BLaER1 (cell line): ENCODE data around the gene CBR1.

Experiments
- H3K27ac ChIP-seq: shearing (Covaris generic); formaldehyde crosslinking; 2 replicates; pipeline ENCODE4 v1.8.1; 2022
- H3K27me3 ChIP-seq: shearing (Covaris generic); formaldehyde crosslinking; 2 replicates; pipeline ENCODE4 v1.8.1; 2022
- H3K36me3 ChIP-seq: shearing (Covaris generic); formaldehyde crosslinking; 2 replicates; pipeline ENCODE4 v1.8.1; 2022
- H3K4me1 ChIP-seq: shearing (Covaris generic); formaldehyde crosslinking; 2 replicates; pipeline ENCODE4 v1.8.1; 2022
- H3K4me2 ChIP-seq: shearing (Covaris generic); formaldehyde crosslinking; 2 replicates; pipeline ENCODE4 v1.8.1; 2022
- H3K4me3 ChIP-seq: shearing (Covaris generic); formaldehyde crosslinking; 2 replicates; pipeline ENCODE4 v1.8.1; 2022
- H3K9ac ChIP-seq: shearing (Covaris generic); formaldehyde crosslinking; 2 replicates; pipeline ENCODE4 v1.8.1; 2022
- H3K9me3 ChIP-seq: shearing (Covaris generic); formaldehyde crosslinking; 2 replicates; pipeline ENCODE4 v1.8.1; 2022
- H4K20me1 ChIP-seq: shearing (Covaris generic); formaldehyde crosslinking; 2 replicates; pipeline ENCODE4 v1.8.1; 2022
- Cebpa-rat ChIP-seq: shearing (Covaris generic); IDR thresholded peaks from 2 replicates; pipeline ENCODE4 v1.8.1; 2022

Gene CBR1

DNA sequence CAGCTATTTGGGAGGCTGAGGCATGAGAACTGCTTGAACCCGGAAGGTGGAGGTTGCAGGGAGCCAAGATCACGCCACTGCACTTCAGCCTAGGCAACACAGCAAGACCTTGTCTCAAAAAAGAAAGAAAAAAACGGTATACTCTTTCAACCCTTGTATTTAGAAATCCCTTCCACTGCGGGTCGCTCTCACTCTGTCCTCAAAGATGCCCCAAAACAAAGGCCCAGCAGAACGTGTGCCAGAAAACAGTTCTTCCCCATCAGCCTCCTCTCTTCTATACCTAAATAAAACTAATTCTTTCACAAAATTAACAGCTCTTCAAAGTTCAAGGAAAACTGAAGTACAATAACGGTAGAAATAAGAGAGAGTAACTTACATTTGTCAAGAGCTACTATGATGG is 22.7 kb upstream of the CBR1 start:
- H3K27me3 ChIP-seq: no peaks in the 10 kb centered on the region
- no peak overlapping the region for H3K4me2 ChIP-seq
- no peak overlapping the region for H3K27ac ChIP-seq
- H3K9ac ChIP-seq: no peak overlapping the region
- H3K4me1 ChIP-seq: 0 out of 2 replicates have a peak, but pooled peaks cover 8% of the 10 kb centered on the region
- peaks cover 92% of the 10 kb centered on the region for H3K36me3 ChIP-seq
- TF ChIP-seq Cebpa-rat: no peak
- H4K20me1 ChIP-seq: peaks cover 13% of the 10 kb centered on the region; the same call in 1 of the 2 replicates
- H3K4me3 ChIP-seq: no peak overlapping the region
- H3K9me3 ChIP-seq: no peaks in the 10 kb centered on the region

- H3K27me3 ChIP-seq: no peaks in the 10 kb centered on the region
- H3K9ac ChIP-seq: no peak overlapping the region
- H3K4me1 ChIP-seq: 0 out of 2 replicates have a peak, but pooled peaks cover 8% of the 10 kb centered on the region
- H3K9me3 ChIP-seq: no peaks in the 10 kb centered on the region
- H3K27ac ChIP-seq: no peak overlapping the region
- no peak for TF ChIP-seq Cebpa-rat
- peaks cover 93% of the 10 kb centered on the region for H3K36me3 ChIP-seq
- H3K4me3 ChIP-seq: no peak overlapping the region
- H4K20me1 ChIP-seq: 0 out of 2 replicates have a peak, but pooled peaks cover 14% of the 10 kb centered on the region
- no peak overlapping the region for H3K4me2 ChIP-seq
These were observed 21.5 kb upstream of the CBR1 start for GRCh38 chr21:36048357-36048756.

DNA sequence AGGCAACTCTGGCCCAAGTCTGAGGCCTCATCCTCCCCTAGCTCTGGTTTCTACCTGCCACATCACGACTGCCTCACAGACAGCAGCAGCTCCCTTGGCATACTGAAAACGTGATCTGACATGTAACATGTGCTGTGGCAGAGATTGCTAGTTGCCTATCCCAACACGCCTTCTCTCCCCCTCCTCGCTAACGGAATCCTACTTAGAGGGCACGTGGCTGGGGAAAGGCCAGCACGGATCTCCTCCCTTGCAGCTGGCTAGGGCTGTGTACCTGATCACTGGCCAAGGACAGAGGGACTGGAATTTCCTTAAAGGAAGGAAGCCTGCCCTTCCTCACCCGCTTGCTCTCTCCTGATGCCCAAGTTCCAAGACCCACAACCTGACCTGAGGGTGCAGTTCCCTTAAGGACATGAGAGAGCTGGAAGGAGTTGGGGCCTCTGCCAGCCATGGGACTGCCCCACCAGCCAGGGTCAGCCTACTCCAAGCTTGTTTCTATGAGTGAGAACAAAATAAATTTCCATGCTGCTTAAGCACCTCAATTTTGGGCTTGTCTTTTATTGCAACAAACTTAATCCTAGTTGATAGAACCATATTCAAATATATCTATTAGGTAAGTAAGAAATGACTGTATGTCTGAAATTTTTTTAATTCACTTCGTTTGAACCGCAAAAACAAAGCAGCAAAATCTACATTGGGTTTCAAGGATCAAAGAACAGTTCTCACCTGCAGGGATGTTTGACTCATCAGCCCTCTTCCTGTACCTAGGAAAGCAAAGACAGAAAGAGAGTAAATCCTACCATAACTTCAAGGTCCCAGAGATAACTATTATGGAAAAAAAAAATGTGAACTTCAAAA is 16.7 kb upstream of the CBR1 start:
- Histone ChIP-seq H3K9ac (no peak overlapping the region), H3K4me1 (peaks cover 3% of the 10 kb centered on the region), H3K4me3 (no peak overlapping the region), H3K27ac (no peak overlapping the region), H3K27me3 (no peaks in the 10 kb centered on the region), H4K20me1 (0 out of 2 replicates have a peak, but pooled peaks cover 8% of the 10 kb centered on the region), H3K4me2 (no peak overlapping the region), H3K36me3 (peaks cover 97% of the 10 kb centered on the region), H3K9me3 (no peaks in the 10 kb centered on the region)
- TF ChIP-seq Cebpa-rat: no peak

DNA sequence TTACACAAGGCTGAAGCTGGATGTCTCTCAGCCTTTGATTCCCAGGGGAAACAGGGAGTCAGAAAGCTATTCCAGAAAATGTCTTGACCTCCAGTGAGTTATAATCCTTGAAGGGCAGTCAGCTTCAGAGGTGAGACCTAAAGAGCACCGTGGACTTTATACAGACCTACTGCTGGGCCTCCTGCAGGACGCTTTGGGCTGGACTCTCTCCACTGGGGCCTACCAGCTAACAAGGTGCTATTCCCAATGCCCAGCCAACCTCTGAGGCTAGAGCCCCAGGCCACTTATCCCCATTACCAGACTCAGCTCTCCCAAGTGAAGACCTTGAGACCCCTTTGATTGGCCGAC is 16.1 kb upstream of the CBR1 start:
- H3K4me1 ChIP-seq: peaks cover 9% of the 10 kb centered on the region
- no peak overlapping the region for H3K4me3 ChIP-seq
- peaks cover 96% of the 10 kb centered on the region for H3K36me3 ChIP-seq
- no peak overlapping the region for H3K4me2 ChIP-seq
- H3K9ac ChIP-seq: no peak overlapping the region
- H3K9me3 ChIP-seq: no peaks in the 10 kb centered on the region
- no peak for TF ChIP-seq Cebpa-rat
- H3K27ac ChIP-seq: no peak overlapping the region
- H4K20me1 ChIP-seq: 0 out of 2 replicates have a peak, but pooled peaks cover 8% of the 10 kb centered on the region
- no peaks in the 10 kb centered on the region for H3K27me3 ChIP-seq

- Histone ChIP-seq H3K36me3 (peaks cover 77% of the 10 kb centered on the region), H4K20me1 (0 out of 2 replicates have a peak, but pooled peaks cover 8% of the 10 kb centered on the region), H3K9ac (no peak overlapping the region), H3K27me3 (no peaks in the 10 kb centered on the region), H3K4me1 (peaks cover 19% of the 10 kb centered on the region), H3K27ac (no peak overlapping the region), H3K9me3 (no peaks in the 10 kb centered on the region), H3K4me2 (no peak overlapping the region), H3K4me3 (no peak overlapping the region)
- no peak for TF ChIP-seq Cebpa-rat
These were observed 14.3 kb upstream of the CBR1 start for GRCh38 chr21:36055551-36055950.

GRCh38 chr21:36059823-36060158 is 10.0 kb upstream of the CBR1 start:
- no peaks in the 10 kb centered on the region for H4K20me1 ChIP-seq

GRCh38 chr21:36060159-36060921 is 9.5 kb upstream of the CBR1 start, which contains the start of gene SETD4:
SETD4 (minus strand) TSS chr21:36060526; CDS start chr21:36058888, 1,638 bp downstream.
- peak; percentile 62; the same call in 1 of the 2 replicates for TF ChIP-seq Cebpa-rat
- H3K4me1 ChIP-seq: peaks cover 25% of the 10 kb centered on the region
- peak within 1 kb of the TSS; percentile 75 for H3K27ac ChIP-seq
- H3K9me3 ChIP-seq: no peaks in the 10 kb centered on the region; the same call in 1 of the 2 replicates
- H4K20me1 ChIP-seq: no peaks in the 10 kb centered on the region
- H3K36me3 ChIP-seq: peaks cover 32% of the 10 kb centered on the region
- no peaks in the 10 kb centered on the region for H3K27me3 ChIP-seq
- peak within 1 kb of the TSS; percentile 81 for H3K9ac ChIP-seq
- H3K4me3 ChIP-seq: peak within 1 kb of the TSS; percentile 94
- peak within 1 kb of the TSS; percentile 93 for H3K4me2 ChIP-seq

More at GRCh38 chr21:36059823-36060158, 10.0 kb upstream of the CBR1 start:
- H3K4me3 ChIP-seq: peak overlapping the region; percentile 94
- H3K9ac ChIP-seq: peak overlapping the region; percentile 81
- H3K4me2 ChIP-seq: peak overlapping the region; percentile 93
- H3K27ac ChIP-seq: peak overlapping the region; percentile 75
- no peak for TF ChIP-seq Cebpa-rat
- no peaks in the 10 kb centered on the region for H3K27me3 ChIP-seq
- H3K36me3 ChIP-seq: peaks cover 38% of the 10 kb centered on the region
- no peaks in the 10 kb centered on the region for H3K9me3 ChIP-seq
- H3K4me1 ChIP-seq: peaks cover 23% of the 10 kb centered on the region

DNA sequence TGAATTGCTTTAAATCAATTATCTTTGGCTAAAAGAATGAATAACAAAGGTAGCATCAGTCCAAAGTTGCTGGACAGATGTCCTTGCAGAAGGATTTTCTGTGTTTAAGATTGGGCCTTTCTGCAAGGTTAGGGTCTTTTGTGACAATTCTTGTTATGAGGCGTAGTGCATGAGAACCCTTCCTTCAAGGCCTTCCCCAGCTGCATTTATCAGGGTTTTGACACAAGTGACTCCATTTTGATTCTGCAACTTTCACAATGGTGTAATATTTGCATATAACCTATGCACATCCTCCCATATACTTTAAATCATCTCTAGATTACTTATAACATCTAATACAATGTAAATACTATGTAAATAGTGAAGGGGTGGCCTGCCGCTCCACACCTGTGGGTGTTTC is 8.4 kb upstream of the CBR1 start:
- no peaks in the 10 kb centered on the region for H3K27me3 ChIP-seq
- no peak overlapping the region for H3K4me2 ChIP-seq
- no peak overlapping the region for H3K27ac ChIP-seq
- TF ChIP-seq Cebpa-rat: no peak
- peaks cover 21% of the 10 kb centered on the region for H3K36me3 ChIP-seq
- no peaks in the 10 kb centered on the region for H4K20me1 ChIP-seq
- H3K9me3 ChIP-seq: no peaks in the 10 kb centered on the region; the same call in 1 of the 2 replicates
- no peak overlapping the region for H3K9ac ChIP-seq
- H3K4me1 ChIP-seq: peaks cover 27% of the 10 kb centered on the region
- H3K4me3 ChIP-seq: no peak overlapping the region

- TF ChIP-seq Cebpa-rat: no peak
These were observed 6.3 kb upstream of the CBR1 start for GRCh38 chr21:36063375-36064084.

More at GRCh38 chr21:36063375-36064084, 6.3 kb upstream of the CBR1 start:
- Histone ChIP-seq H3K27me3 (no peaks in the 10 kb centered on the region), H3K9me3 (peaks cover 14% of the 10 kb centered on the region), H3K4me1 (peaks cover 20% of the 10 kb centered on the region), H3K9ac (no peak overlapping the region), H3K4me3 (no peak overlapping the region), H4K20me1 (no peaks in the 10 kb centered on the region), H3K36me3 (peaks cover under 1% of the 10 kb centered on the region), H3K27ac (no peak overlapping the region), H3K4me2 (no peak overlapping the region)
